ENCODE measurements around the gene IRAK3.
"Not testable (repeated sequence)": the region's sequence is repeated elsewhere in the genome, so short reads cannot be mapped to it uniquely, and the experiment has no call there.

IRAK3 gene

GRCh38 chr12:66217342-66217917 is 28.4 kb downstream of the IRAK3 start:
- FAIRE-seq, result no peak

GRCh38 chr12:66228462-66228861 is 39.4 kb downstream of the IRAK3 start:
- FAIRE-seq, result no peak

GRCh38 chr12:66232263-66232662 is 43.2 kb downstream of the IRAK3 start:
- FAIRE-seq, result no peak

- not testable (repeated sequence) for FAIRE-seq
Measured at GRCh38 chr12:66234037-66234693, 45.2 kb downstream of the IRAK3 start.

GRCh38 chr12:66234773-66235625 is 46.0 kb downstream of the IRAK3 start:
- FAIRE-seq, result not testable (repeated sequence)

GRCh38 chr12:66235626-66236281 is 46.7 kb downstream of the IRAK3 start:
- peak; percentile 73 for FAIRE-seq

- not testable (repeated sequence) for FAIRE-seq
Measured at GRCh38 chr12:66236282-66236675, 47.3 kb downstream of the IRAK3 start.

GRCh38 chr12:66236969-66237368 is 48.0 kb downstream of the IRAK3 start:
- no peak for FAIRE-seq

- FAIRE-seq, result no peak
Measured at GRCh38 chr12:66237505-66238175, 48.6 kb downstream of the IRAK3 start.

- no peak for FAIRE-seq
Measured at GRCh38 chr12:66239295-66239694, 50.3 kb downstream of the IRAK3 start.

GRCh38 chr12:66240096-66240820 is 51.2 kb downstream of the IRAK3 start:
- no peak for FAIRE-seq

GRCh38 chr12:66241061-66242043 is 52.3 kb downstream of the IRAK3 start:
- FAIRE-seq, result no peak

GRCh38 chr12:66242311-66242710 is 53.3 kb downstream of the IRAK3 start:
- FAIRE-seq, result no peak

- no peak for FAIRE-seq
Measured at GRCh38 chr12:66243911-66244310, 54.9 kb downstream of the IRAK3 start.

GRCh38 chr12:66244446-66244845 is 55.4 kb downstream of the IRAK3 start:
- peak; percentile 3 for FAIRE-seq

GRCh38 chr12:66247741-66248140 is 58.7 kb downstream of the IRAK3 start:
- no peak for FAIRE-seq

- no peak for FAIRE-seq
Measured at GRCh38 chr12:66251049-66251448, 62.0 kb downstream of the IRAK3 start.

GRCh38 chr12:66252771-66253170 is 63.8 kb downstream of the IRAK3 start:
- no peak for FAIRE-seq

GRCh38 chr12:66255737-66256136 is 66.7 kb downstream of the IRAK3 start:
- FAIRE-seq, result no peak

- FAIRE-seq, result no peak
Measured at GRCh38 chr12:66258011-66258410, 69.0 kb downstream of the IRAK3 start.

GRCh38 chr12:66262737-66263136 is 73.7 kb downstream of the IRAK3 start:
- no peak for FAIRE-seq
